ENCODE measurements around the gene ACBD6. TPM values are rescaled to one million over a fixed set of nuclear protein-coding genes. Genes with fewer than 3 reads are reported as not detected.

Gene ACBD6
- total RNA-seq, 4 donors from 2014 or later, result 31.3 to 43.1 (median 36.9) TPM

DNA sequence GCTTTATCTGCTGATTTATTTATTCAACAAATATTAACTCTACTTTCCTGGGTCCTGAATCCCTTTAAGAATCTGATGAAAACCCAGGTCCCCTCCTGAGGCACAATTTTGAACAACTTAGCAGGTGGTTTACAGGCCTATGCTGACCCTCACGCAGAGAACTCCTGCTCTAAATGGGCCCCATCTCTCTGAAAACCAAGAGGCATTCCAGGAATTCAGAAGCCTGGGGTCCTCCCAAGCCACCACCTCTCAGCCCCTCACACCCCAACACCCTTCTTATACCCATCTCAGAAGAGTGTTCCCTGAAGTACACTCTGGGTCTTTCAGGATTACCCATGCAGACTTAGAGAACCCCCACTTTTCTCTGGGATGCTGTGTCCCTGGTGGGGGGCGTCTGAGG is 237.8 kb downstream of the ACBD6 start:
- intact Hi-C loops (cut with DNase I; ENCODE audit: low total_unique reads), result no loop called here
- 50 to 52% methylated on average over 2 of the region's 2 CpGs for WGBS, 2 donors
- no peak overlapping the region for H3K4me3 ChIP-seq (ENCODE audit: low read depth, poor library complexity, severe bottlenecking)
- peak in 1 of 2 donors; percentile 21 for DNase-seq (ENCODE audit: low spot score in 2 of 2)
- TF ChIP-seq POLR2A (IDR thresholded peaks at IDR 0.05), result no peak

DNA sequence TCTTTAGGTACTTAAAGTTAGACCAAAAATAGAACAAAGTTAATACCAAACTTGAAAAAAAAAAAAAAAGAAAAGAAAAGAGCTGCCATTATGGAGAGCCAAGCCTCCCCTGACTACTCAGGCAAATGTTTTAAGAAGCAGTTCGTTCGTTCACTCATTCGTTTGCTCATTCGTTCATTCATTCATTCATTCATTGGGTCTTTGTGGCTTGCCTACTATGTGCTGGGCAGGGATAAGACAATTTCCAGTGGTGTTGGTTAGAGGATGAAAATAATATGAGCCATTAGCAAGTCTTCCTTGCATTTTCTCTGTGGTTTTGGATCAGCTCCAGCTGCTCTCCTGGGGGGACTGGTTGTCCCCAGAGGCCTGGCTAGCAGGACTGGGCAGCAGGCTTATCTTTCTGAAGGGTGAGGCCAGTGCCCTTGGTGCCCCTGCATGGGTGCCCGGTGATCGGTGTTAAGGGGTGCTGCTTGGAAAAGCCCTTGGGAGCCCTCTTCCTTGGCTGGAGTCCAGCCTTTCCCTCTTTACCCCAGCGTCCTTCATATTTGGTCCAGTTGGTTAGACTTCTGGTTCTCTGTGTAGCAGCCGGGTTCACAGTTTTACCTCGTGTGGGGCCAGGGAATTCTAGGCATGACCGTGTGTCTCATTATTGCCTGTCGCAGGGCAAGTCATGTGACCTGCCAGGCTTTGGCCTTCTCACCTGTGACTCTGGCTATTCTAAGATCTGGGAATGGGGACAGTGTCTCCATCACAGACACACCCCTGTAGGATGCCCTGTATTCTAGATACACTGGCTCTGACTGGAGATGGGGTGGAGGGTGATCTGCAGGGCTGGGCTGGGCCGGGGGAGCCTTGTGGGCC is 239.5 kb downstream of the ACBD6 start:
- DNase-seq (ENCODE audit: low spot score in 2 of 2), result peak in 1 of 2 donors; percentile 60
- WGBS, 2 donors, result 69 to 73% methylated on average over 12 of the region's 12 CpGs
- H3K4me3 ChIP-seq (ENCODE audit: low read depth, poor library complexity, severe bottlenecking), result no peak overlapping the region
- intact Hi-C loops (cut with DNase I; ENCODE audit: low total_unique reads), result no loop called here
- TF ChIP-seq POLR2A (IDR thresholded peaks at IDR 0.05), result no peak
- TF ChIP-seq, protein P1, sequence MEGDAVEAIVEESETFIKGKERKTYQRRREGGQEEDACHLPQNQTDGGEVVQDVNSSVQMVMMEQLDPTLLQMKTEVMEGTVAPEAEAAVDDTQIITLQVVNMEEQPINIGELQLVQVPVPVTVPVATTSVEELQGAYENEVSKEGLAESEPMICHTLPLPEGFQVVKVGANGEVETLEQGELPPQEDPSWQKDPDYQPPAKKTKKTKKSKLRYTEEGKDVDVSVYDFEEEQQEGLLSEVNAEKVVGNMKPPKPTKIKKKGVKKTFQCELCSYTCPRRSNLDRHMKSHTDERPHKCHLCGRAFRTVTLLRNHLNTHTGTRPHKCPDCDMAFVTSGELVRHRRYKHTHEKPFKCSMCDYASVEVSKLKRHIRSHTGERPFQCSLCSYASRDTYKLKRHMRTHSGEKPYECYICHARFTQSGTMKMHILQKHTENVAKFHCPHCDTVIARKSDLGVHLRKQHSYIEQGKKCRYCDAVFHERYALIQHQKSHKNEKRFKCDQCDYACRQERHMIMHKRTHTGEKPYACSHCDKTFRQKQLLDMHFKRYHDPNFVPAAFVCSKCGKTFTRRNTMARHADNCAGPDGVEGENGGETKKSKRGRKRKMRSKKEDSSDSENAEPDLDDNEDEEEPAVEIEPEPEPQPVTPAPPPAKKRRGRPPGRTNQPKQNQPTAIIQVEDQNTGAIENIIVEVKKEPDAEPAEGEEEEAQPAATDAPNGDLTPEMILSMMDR (IDR thresholded peaks at IDR 0.05), result no peak

DNA sequence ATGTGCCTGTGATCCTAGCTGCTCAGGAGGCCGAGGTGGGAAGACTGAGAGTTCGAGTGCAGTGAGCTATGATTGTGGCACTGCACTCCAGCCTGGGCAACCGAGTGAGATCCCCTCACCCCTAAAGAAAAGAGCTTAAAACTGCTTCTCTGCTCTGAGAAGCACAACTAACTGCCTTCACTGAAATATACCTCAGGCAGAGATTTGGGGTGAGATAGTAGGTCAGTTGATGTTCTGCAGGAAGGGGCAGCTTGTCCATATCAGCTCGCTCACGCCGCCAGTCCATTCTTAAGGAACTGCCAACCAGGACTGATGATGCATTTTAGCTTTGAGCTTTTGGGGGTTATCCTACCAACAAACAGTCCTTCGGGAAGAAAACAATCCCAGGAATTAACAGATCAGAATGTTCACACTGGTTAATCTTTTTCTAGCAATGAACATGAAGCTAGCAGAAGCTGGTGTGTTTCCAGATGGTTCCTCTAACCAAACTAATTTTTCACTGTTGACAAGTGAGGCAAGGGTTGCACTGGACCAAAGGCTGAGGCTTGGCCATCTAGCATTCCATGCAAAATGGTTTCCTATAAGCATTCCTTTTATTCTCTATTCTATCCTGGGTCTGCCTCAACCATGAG is 240.7 kb downstream of the ACBD6 start:
- DNase-seq (ENCODE audit: low spot score in 2 of 2), result no peak
- WGBS, 2 donors, result 75 to 81% methylated on average over 7 of the region's 7 CpGs
- H3K4me3 ChIP-seq (ENCODE audit: low read depth, poor library complexity, severe bottlenecking), result no peak overlapping the region
- intact Hi-C loops (cut with DNase I; ENCODE audit: low total_unique reads), result no loop called here
- TF ChIP-seq, protein P1 (IDR thresholded peaks at IDR 0.05), result no peak
- no peak for TF ChIP-seq POLR2A (IDR thresholded peaks at IDR 0.05)

DNA sequence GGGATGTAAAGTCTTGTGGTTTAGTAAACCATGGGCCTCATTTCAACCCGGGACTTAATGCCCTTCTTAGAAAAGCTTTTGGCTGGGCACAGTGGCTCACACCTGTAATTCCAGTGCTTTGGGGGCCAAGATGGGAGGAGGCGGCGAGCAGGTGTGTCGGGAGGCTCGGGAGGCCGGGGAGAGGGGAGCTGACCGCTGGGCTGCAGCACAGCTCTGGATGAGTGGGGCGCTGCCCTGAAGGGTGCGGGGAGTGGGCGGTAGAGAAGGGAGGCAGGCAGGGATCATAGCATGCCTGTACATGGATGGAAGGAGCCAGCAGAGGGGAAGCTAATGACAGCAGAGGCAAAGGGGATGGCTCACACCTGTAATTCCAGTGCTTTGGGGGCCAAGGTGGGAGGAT is 241.3 kb downstream of the ACBD6 start:
- TF ChIP-seq, protein P1 (IDR thresholded peaks at IDR 0.05), result no peak
- TF ChIP-seq POLR2A (IDR thresholded peaks at IDR 0.05), result no peak
- peak in 1 of 2 donors; percentile 64 for DNase-seq (ENCODE audit: low spot score in 2 of 2)
- 65 to 72% methylated on average over 10 of the region's 10 CpGs for WGBS, 2 donors
- intact Hi-C loops (cut with DNase I; ENCODE audit: low total_unique reads), result no loop called here
- H3K4me3 ChIP-seq (ENCODE audit: low read depth, poor library complexity, severe bottlenecking), result no peak overlapping the region

DNA sequence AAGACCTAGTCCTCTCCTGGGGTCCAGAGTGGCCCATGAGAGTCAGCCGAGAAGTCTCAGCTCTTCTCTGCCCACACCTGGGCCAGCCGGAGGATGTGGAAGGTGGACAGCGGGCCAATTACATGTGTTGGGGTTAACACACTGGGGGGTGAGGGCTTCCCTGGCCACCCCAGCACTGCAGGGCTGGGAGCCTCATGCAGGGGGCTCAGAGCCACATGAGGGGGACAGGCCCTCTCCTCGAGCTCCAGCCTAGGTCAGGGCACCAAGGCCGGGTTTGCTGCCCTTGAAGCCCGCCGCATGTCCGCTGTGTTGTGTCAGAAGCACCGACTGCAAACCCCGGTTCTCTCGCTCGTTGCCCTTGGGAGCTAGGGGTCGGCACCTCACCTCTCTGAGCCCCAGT is 241.8 kb downstream of the ACBD6 start:
- no peak for TF ChIP-seq POLR2A (IDR thresholded peaks at IDR 0.05)
- TF ChIP-seq, protein P1 (IDR thresholded peaks at IDR 0.05), result no peak
- intact Hi-C loops (cut with DNase I; ENCODE audit: low total_unique reads), result no loop called here
- DNase-seq (ENCODE audit: low spot score in 2 of 2), result no peak
- 79 to 87% methylated on average over 6 to 12 of the region's 13 CpGs for WGBS, 2 donors
- H3K4me3 ChIP-seq (ENCODE audit: low read depth, poor library complexity, severe bottlenecking), result no peak overlapping the region

Measured in lower leg skin (tissue), 4 donors.